ENCODE measurements around the gene TMEM106B. TPM values are rescaled to one million over a fixed set of nuclear protein-coding genes. Genes with fewer than 3 reads are reported as not detected.

The TMEM106B gene
- total RNA-seq, 1 experiment from 2014 or later = 64.4 TPM

DNA sequence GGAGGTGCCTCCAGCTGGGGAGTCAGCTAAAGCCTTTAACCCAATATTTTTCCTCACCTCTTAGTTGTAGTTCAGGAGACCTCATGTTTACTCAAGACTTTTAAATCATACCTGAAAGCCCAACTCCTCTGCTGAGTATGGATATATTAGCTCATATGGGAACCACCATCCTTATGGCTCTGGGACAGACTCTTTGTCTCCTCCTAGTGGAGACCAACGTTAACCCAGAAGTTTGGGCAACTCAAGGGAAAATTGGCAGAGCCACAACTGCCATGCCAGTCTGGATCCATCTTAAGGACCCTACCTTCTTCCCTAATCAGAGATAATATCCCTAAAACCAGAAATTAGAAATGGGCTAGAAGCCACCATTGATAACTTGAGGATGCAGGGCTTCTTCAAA is 80.8 kb downstream of the TMEM106B start:
- Histone ChIP-seq H3K79me2 (ENCODE audit: low read depth) (no peaks in the 10 kb centered on the region), H4K20me1 (ENCODE audit: insufficient read depth) (no peaks in the 10 kb centered on the region), H3K27ac (no peak overlapping the region), H3K4me1 (replicated peaks; ENCODE audit: insufficient read depth) (no peaks in the 10 kb centered on the region), H3K9me2 (ENCODE audit: insufficient read depth) (no peaks in the 10 kb centered on the region), H3K36me3 (ENCODE audit: low read depth) (no peaks in the 10 kb centered on the region), H2AFZ (no peak overlapping the region), H3K27me3 (ENCODE audit: insufficient read depth, low read depth) (no peaks in the 10 kb centered on the region), H3K4me2 (no peak overlapping the region), H3F3A (ENCODE audit: insufficient read depth, low read depth) (no peaks in the 10 kb centered on the region), H3K9me3 (ENCODE audit: insufficient read depth, low read depth) (0 out of 2 replicates have a peak, but pooled peaks cover 6% of the 10 kb centered on the region), H3K4me3 (no peak overlapping the region)
- intact Hi-C loops (cut with micrococcal nuclease; ENCODE audit: unreplicated experiment) = no loop called here
- no TSS peak for BruUV-seq (replicated peaks)
- ChIA-PET POLR2A (ENCODE audit: unreplicated experiment) (interaction anchor here (0.5 kb wide), 1 partner anchor 142 kb away, joined by 4 read pairs; no protein-coding TSS in a partner anchor), CTCF (interaction anchor here (0.6 kb wide), 1 partner anchor 1196 kb away, joined by 3 read pairs; no protein-coding TSS in a partner anchor)
- TF ChIP-seq, protein P1, sequence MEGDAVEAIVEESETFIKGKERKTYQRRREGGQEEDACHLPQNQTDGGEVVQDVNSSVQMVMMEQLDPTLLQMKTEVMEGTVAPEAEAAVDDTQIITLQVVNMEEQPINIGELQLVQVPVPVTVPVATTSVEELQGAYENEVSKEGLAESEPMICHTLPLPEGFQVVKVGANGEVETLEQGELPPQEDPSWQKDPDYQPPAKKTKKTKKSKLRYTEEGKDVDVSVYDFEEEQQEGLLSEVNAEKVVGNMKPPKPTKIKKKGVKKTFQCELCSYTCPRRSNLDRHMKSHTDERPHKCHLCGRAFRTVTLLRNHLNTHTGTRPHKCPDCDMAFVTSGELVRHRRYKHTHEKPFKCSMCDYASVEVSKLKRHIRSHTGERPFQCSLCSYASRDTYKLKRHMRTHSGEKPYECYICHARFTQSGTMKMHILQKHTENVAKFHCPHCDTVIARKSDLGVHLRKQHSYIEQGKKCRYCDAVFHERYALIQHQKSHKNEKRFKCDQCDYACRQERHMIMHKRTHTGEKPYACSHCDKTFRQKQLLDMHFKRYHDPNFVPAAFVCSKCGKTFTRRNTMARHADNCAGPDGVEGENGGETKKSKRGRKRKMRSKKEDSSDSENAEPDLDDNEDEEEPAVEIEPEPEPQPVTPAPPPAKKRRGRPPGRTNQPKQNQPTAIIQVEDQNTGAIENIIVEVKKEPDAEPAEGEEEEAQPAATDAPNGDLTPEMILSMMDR (conservative IDR thresholded peaks at IDR 0.05) = peak; percentile 49
- no peak for TF ChIP-seq EZH2 (IDR thresholded peaks at IDR 0.05; ENCODE audit: low read depth)
- DNase-seq = no peak

Other genes starting within 250 kb of the TMEM106B start
- 27.3 and 28.8 TPM in 2 replicates for gene VWDE, start 192.6 kb downstream of the TMEM106B start, total RNA-seq (2021)

All from PC-9 (cell line).